ENCODE data around the gene TPTE. TPM values are rescaled to one million over a fixed set of nuclear protein-coding genes. Genes with fewer than 3 reads are reported as not detected.
"Not testable (repeated sequence)": the region's sequence is repeated elsewhere in the genome, so short reads cannot be mapped to it uniquely, and the experiment has no call there.

Gene TPTE
- total and polyA plus RNA-seq, 10 of the 15 experiments (the other 5 are each of a cell fraction or from before 2014, with no cell fraction given), result 0.03 TPM; not detected in 9

- intact Hi-C loops (cut with micrococcal nuclease; ENCODE audit: unreplicated experiment); SMC1A ChIA-PET (ENCODE audit: uncharacterized antibody, unreplicated experiment); H3K4me1 ChIP-seq (ENCODE audit: control insufficient read depth, insufficient read depth, low read length); RAD21 ChIA-PET (ENCODE audit: unreplicated experiment); H3K36me3 ChIP-seq (ENCODE audit: control insufficient read depth in 2 of 2, insufficient read depth in 2 of 2, low read length in 1 of 2); FAIRE-seq; H2AFZ ChIP-seq (ENCODE audit: control insufficient read depth, low read depth, low read length); H3K79me2 ChIP-seq (ENCODE audit: control insufficient read depth, insufficient read depth, low read length); H3K27ac ChIP-seq (ENCODE audit: control insufficient read depth, insufficient read depth); ATAC-seq; BruUV-seq (replicated peaks); CTCF ChIA-PET; H4K20me1 ChIP-seq (ENCODE audit: control insufficient read depth, insufficient read depth); H3K4me3 ChIP-seq; DNase-seq (ENCODE audit: low read depth, low spot score); H3K4me2 ChIP-seq (ENCODE audit: control insufficient read depth, insufficient read depth); H3K9me3 ChIP-seq (replicated peaks; ENCODE audit: control insufficient read depth, insufficient read depth, low read length); H3K9ac ChIP-seq (ENCODE audit: control insufficient read depth, insufficient read depth, low read length); H3K27me3 ChIP-seq (replicated peaks in 1 of 2; ENCODE audit: control insufficient read depth in 2 of 2, insufficient read depth in 2 of 2, low read length in 1 of 2); in situ Hi-C loops (cut with MboI); POLR2A ChIA-PET: not testable (repeated sequence)
- 33% methylated on average over 16 of the region's 16 CpGs for WGBS (ENCODE audit: insufficient coverage, insufficient replicate concordance, low lambda C conversion rate, missing lambda C conversion rate)
These were observed 53.3 kb downstream of the TPTE start for GRCh38 chr21:10574531-10575310.

DNA sequence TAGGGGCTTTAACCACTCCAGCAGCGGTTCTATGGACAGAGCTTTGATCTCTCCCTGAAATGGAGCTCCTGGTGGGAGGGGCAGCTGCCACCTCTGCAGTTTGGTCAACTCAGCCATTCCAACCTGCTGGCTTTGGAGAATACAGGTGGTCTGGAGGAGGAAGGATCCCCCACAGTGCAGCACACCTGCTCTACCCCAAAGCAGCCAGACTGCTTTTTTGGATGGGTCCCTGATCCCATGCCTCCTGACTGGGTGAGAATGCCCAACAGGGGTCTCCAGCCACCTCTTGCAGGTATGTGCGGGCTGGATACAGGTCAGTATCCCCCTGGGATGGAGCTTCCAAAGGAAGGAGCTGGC lies 53.9 kb downstream of the TPTE start:
- ChIA-PET CTCF (no interaction called here), SMC1A (ENCODE audit: uncharacterized antibody, unreplicated experiment) (no interaction called here), POLR2A (no interaction called here), RAD21 (ENCODE audit: unreplicated experiment) (no interaction called here)
- ATAC-seq (no peak), FAIRE-seq (no peak), DNase-seq (ENCODE audit: low read depth, low spot score) (no peak)
- Histone ChIP-seq H3K4me3 (no peak overlapping the region), H3K4me2 (ENCODE audit: control insufficient read depth, insufficient read depth) (no peak overlapping the region), H3K9ac (ENCODE audit: control insufficient read depth, insufficient read depth, low read length) (no peak overlapping the region), H3K79me2 (ENCODE audit: control insufficient read depth, insufficient read depth, low read length) (no peaks in the 10 kb centered on the region), H3K27ac (ENCODE audit: control insufficient read depth, insufficient read depth) (no peak overlapping the region), H2AFZ (ENCODE audit: control insufficient read depth, low read depth, low read length) (no peak overlapping the region), H4K20me1 (ENCODE audit: control insufficient read depth, insufficient read depth) (no peaks in the 10 kb centered on the region), H3K36me3 (ENCODE audit: control insufficient read depth in 2 of 2, insufficient read depth in 2 of 2, low read length in 1 of 2) (no peaks in the 10 kb centered on the region), H3K4me1 (ENCODE audit: control insufficient read depth, insufficient read depth, low read length) (no peaks in the 10 kb centered on the region), H3K27me3 (replicated peaks in 1 of 2; ENCODE audit: control insufficient read depth in 2 of 2, insufficient read depth in 2 of 2, low read length in 1 of 2) (no peaks in the 10 kb centered on the region), H3K9me3 (replicated peaks; ENCODE audit: control insufficient read depth, insufficient read depth, low read length) (no peaks in the 10 kb centered on the region; the same call in 2 of the 3 replicates)
- intact Hi-C loops (cut with micrococcal nuclease; ENCODE audit: unreplicated experiment), result no loop called here
- in situ Hi-C loops (cut with MboI), result no loop called here
- 0% methylated on average over 2 of the region's 2 CpGs for WGBS (ENCODE audit: insufficient coverage, insufficient replicate concordance, low lambda C conversion rate, missing lambda C conversion rate)
- BruUV-seq (replicated peaks), result no TSS peak
- no peak for TF ChIP-seq MYC (IDR thresholded peaks at IDR 0.05; ENCODE audit: insufficient read depth, insufficient read length, insufficient replicate concordance, low read length, severe bottlenecking)
- TF ChIP-seq ATF7 (IDR thresholded peaks at IDR 0.05; ENCODE audit: low read depth), result no peak
- TF ChIP-seq JUND (IDR thresholded peaks at IDR 0.05; ENCODE audit: low read depth, low read length), result no peak
- no peak for TF ChIP-seq EP300 (IDR thresholded peaks at IDR 0.05; ENCODE audit: borderline replicate concordance in 1 of 2, control insufficient read depth in 1 of 2, low read depth in 2 of 2, low read length in 2 of 2)
- no peak for TF ChIP-seq YBX1 (IDR thresholded peaks at IDR 0.05)
- TF ChIP-seq IRF5 (IDR thresholded peaks at IDR 0.05; ENCODE audit: borderline replicate concordance), result no peak
- no peak for TF ChIP-seq RELB (IDR thresholded peaks at IDR 0.05; ENCODE audit: low read depth)
